ENCODE data around the gene MOK.
"Not testable (repeated sequence)": the region's sequence is repeated elsewhere in the genome, so short reads cannot be mapped to it uniquely, and the experiment has no call there.

GRCh38 chr14:102329381-102329780 is 24.4 kb upstream of the MOK start:
- TF ChIP-seq CTCF, POLR2A (IDR thresholded peaks at IDR 0.05): not testable (repeated sequence)

All from ovary (tissue), 3 donors.